ENCODE results near the gene CRTC1. TPM values are rescaled to one million over a fixed set of nuclear protein-coding genes. Genes with fewer than 3 reads are reported as not detected.

CRTC1 gene
- total and polyA plus RNA-seq, 3 donors from 2014 or later = 15.6 to 32.1 (median 28.1) TPM

DNA sequence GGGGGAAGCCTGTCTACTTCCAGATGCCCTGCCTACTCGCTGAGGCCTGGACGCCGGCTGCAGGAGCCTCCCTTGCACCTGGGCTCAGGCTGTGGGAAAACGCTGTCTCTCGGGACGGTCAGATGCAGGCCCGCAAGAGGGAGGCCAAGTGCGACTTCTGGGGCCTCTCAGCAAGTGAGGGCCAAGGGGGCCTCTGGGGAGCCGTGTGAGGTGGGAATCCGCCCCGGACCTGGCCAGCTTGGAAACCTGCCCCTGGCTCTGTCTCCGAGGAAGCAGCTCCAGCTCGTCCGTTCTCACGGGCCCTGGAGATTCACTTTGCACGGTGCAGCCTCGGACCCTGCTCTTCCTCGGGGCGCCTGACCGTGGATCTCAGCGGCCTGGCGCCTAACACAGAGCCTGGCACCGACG lies 11.4 kb upstream of the CRTC1 start:
- 59% methylated on average over 24 of the region's 24 CpGs; no CpG with 5 or more reads in 1 of the 2 donors for WGBS, 2 donors
- H3K4me1 ChIP-seq = peaks cover 13% of the 10 kb centered on the region
- no peaks in the 10 kb centered on the region for H3K36me3 ChIP-seq (ENCODE audit: low read depth, missing control alignments)
- H3K27ac ChIP-seq = no peak overlapping the region
- DNase-seq = no peak
- H3K27me3 ChIP-seq = no peaks in the 10 kb centered on the region
- intact Hi-C loops (cut with DNase I; ENCODE audit: low total_unique reads) = no loop called here
- H3K9me3 ChIP-seq = no peaks in the 10 kb centered on the region
- TF ChIP-seq, protein P1, sequence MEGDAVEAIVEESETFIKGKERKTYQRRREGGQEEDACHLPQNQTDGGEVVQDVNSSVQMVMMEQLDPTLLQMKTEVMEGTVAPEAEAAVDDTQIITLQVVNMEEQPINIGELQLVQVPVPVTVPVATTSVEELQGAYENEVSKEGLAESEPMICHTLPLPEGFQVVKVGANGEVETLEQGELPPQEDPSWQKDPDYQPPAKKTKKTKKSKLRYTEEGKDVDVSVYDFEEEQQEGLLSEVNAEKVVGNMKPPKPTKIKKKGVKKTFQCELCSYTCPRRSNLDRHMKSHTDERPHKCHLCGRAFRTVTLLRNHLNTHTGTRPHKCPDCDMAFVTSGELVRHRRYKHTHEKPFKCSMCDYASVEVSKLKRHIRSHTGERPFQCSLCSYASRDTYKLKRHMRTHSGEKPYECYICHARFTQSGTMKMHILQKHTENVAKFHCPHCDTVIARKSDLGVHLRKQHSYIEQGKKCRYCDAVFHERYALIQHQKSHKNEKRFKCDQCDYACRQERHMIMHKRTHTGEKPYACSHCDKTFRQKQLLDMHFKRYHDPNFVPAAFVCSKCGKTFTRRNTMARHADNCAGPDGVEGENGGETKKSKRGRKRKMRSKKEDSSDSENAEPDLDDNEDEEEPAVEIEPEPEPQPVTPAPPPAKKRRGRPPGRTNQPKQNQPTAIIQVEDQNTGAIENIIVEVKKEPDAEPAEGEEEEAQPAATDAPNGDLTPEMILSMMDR (IDR thresholded peaks at IDR 0.05) = no peak
- TF ChIP-seq POLR2A (IDR thresholded peaks at IDR 0.05) = no peak
- H3K4me3 ChIP-seq = no peak overlapping the region

DNA sequence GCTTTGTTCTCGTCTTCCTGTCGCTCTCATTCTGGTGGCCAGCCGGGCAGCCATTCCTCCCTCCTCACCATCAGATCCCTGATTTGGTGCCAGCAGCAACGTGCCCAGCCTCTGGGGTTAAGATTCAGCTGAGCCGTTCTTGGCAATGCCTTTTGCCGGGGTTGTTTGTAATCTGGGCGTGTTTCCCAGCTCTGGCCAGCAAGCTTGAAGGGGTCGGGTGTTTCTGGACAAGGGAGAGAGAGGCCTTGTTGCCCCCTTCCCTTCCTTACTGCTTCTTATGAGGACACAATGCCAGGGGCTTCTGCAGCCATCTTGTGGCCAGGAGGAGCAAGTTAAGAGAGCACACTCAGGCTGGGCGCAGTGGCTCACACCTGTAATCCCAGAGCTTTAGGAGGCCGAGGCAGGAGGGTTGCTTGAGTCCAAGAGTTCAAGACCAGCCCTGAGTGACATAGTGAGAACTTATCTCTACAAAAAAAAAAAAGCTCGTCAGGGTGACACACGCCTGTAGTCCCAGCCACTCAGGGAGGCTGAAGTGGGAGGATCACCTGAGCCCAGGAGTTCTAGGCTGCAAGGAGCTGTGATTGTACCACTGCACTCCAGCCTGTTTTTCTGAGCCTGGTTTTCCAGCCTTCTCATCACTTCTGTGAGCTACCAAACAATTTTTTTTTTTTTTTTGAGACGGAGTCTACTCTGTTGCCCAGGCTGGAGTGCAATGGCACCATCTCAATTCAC lies 10.7 kb upstream of the CRTC1 start:
- H3K27me3 ChIP-seq = no peaks in the 10 kb centered on the region
- no peak overlapping the region for H3K4me3 ChIP-seq
- no peaks in the 10 kb centered on the region for H3K36me3 ChIP-seq (ENCODE audit: low read depth, missing control alignments)
- H3K4me1 ChIP-seq = peaks cover 14% of the 10 kb centered on the region
- intact Hi-C loops (cut with DNase I; ENCODE audit: low total_unique reads) = no loop called here
- 66 to 72% methylated on average over 10 to 13 of the region's 13 CpGs for WGBS, 2 donors
- TF ChIP-seq, protein P1 (IDR thresholded peaks at IDR 0.05) = no peak
- TF ChIP-seq POLR2A (IDR thresholded peaks at IDR 0.05) = no peak
- no peak overlapping the region for H3K27ac ChIP-seq
- DNase-seq = no peak
- no peaks in the 10 kb centered on the region for H3K9me3 ChIP-seq

DNA sequence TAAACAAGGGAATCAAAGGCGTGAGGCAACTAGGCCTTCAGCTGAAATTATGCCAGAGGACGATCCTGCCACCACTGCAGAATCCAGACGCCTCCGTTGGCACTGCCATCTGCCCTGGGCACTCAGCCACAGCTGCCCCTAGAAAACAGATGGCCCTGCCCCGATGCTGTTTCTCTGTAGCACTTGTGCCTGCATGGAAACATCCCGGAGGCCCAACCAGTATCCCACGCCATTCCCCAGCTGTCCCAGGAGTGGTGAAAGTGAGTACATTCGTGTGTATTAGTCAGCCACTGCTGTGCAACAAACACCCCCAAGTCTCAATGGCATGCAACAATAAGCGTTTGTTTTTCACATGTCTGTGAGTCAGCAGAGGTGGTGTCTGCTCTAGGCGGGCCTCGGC lies 8.9 kb upstream of the CRTC1 start:
- H3K4me1 ChIP-seq = peaks cover 18% of the 10 kb centered on the region
- intact Hi-C loops (cut with DNase I; ENCODE audit: low total_unique reads) = no loop called here

DNA sequence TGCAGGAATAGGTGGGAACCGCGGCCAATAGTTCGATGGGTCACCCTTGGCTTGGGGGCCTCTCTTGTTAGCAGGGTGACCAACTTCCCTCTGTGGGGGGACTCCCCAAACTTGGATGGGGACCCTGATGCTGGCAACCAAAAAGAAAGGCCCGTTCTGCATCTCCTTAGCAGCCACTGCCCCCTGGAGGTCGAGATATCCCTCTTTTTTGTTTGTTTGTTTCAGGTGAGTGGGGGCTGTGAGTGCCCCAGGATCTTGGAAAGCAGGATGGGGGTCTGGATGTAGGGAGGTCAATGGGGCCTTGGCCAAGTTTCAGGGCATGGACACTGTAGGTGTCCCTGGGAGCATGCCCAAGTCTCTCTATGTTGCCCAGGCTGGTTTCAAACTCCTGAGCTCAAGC lies 7.7 kb upstream of the CRTC1 start:
- TF ChIP-seq, protein P1 (IDR thresholded peaks at IDR 0.05) = peak in 1 of 3 experiments; percentile 34
- TF ChIP-seq POLR2A (IDR thresholded peaks at IDR 0.05) = no peak
- Histone ChIP-seq H3K27me3 (no peaks in the 10 kb centered on the region), H3K9me3 (no peaks in the 10 kb centered on the region), H3K4me1 (peaks cover 18% of the 10 kb centered on the region), H3K4me3 (no peak overlapping the region), H3K36me3 (ENCODE audit: low read depth, missing control alignments) (no peaks in the 10 kb centered on the region), H3K27ac (no peak overlapping the region)
- 64 to 67% methylated on average over 5 of the region's 5 CpGs for WGBS, 2 donors
- no peak for DNase-seq
- intact Hi-C loops (cut with DNase I; ENCODE audit: low total_unique reads) = no loop called here

More for the DNA sequence above, 8.9 kb upstream of the CRTC1 start:
- H3K9me3 ChIP-seq = no peaks in the 10 kb centered on the region
- no peaks in the 10 kb centered on the region for H3K27me3 ChIP-seq
- no peaks in the 10 kb centered on the region for H3K36me3 ChIP-seq (ENCODE audit: low read depth, missing control alignments)
- TF ChIP-seq POLR2A (IDR thresholded peaks at IDR 0.05) = no peak
- TF ChIP-seq, protein P1 (IDR thresholded peaks at IDR 0.05) = no peak
- H3K27ac ChIP-seq = no peak overlapping the region
- no peak overlapping the region for H3K4me3 ChIP-seq
- 83% methylated on average over 11 of the region's 11 CpGs for WGBS, 2 donors
- DNase-seq = no peak

DNA sequence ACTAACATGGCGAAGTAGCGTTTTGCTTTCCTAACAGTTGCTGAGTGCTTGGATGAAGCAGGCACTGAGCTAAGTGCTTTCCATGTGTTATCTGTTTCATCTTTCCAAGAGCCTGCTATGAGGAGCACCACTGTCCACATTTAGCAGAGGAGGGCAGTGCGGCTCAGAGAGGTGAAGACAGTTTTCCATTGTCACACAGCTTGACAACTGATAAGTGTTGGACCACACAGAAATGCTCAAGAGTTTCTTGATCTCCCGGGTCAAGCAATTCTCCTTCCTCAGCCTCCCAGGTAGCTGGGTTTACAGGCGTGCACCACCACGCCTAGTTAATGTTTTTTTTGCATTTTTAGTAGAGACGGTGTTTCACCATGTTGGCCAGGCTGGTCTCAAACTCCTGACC lies 6.8 kb upstream of the CRTC1 start:
- intact Hi-C loops (cut with DNase I; ENCODE audit: low total_unique reads) = no loop called here
- H3K27ac ChIP-seq = no peak overlapping the region
- 83% methylated on average over 7 of the region's 7 CpGs for WGBS, 2 donors
- no peaks in the 10 kb centered on the region for H3K36me3 ChIP-seq (ENCODE audit: low read depth, missing control alignments)
- TF ChIP-seq, protein P1 (IDR thresholded peaks at IDR 0.05) = no peak
- no peak for TF ChIP-seq POLR2A (IDR thresholded peaks at IDR 0.05)
- no peaks in the 10 kb centered on the region for H3K9me3 ChIP-seq
- no peaks in the 10 kb centered on the region for H3K27me3 ChIP-seq
- no peak for DNase-seq
- no peak overlapping the region for H3K4me3 ChIP-seq
- H3K4me1 ChIP-seq = peaks cover 14% of the 10 kb centered on the region
